NCI-H1417 treated with DMSO at 0.1 percent for 48 hours (cell line): ENCODE data around the gene COTL1.

Experiments used
- DNase-seq: peaks from one replicate; lab custom pipeline; 2025; lab: John Stamatoyannopoulos, UW

COTL1 gene

DNA sequence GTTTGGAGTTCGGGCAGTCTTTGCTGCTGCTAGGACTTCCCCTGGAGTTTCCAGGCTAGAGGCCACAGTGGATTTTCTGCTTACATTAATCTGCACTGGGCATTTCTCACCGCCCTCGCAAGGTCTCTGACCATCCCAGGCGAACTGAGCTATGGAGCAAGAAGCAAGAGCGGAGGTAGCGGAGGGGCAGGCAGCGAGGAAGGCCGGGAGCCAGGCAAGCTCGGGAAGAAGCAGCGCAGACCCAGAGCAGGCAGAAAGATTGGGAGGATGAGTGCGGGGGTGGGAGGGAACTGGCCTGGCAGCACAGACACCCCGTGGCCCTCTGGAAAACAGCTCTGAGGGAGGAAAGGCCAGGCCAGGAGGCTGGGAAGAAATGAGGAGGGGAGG, 3.8 kb downstream of the COTL1 start:
- DNase-seq = no peak

DNA sequence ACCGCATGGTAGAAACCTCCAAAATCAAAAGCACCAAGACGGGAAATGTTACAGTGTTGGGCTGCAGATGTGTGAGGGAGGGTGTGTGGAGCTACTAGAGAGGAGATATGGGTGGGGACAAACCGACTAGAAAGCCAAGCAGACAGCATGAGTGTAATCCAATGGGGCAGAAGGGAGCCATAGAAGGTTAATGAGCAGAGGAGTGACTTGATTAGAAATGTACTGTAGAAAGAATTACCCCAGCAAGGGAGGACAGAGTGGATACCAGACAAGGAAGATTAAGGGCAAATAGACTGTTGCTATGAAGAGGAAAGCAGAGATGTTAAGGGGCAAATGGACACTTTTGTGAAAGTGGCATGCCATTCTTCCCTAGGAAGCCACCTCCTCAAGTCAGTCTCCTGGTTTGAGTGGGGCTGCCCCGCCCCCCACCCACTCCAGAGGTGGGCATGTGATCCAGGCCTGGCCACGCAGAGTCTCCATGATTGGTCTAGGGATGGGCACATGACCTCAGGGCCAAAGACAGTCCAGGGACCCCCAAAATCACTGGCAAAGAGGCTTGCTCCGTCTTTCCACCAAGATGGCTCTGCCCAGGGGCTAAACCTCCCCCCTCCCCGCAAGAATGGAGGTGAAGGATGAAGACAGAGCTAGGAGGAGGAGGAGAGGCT, 4.3 kb downstream of the COTL1 start:
- no peak for DNase-seq

DNA sequence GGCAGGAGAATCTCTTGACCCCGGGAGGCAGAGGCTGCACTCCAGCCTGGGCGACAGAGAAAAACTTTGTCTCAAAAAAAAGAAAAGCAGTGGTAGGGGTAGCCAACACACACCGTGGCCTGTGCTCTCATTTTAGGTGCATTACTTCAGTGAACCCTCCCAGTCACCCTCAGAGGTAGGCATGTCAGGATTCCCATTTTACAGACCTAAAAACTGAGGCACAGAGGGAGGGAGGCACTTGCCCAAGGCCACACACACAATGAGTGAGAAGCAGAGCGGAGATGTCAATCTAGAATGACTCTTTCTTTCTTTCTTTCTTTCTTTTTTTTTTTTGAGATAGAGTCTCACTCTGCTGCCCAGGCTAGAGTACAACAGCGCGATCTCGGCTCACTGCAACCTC, 5.2 kb downstream of the COTL1 start:
- no peak for DNase-seq

DNA sequence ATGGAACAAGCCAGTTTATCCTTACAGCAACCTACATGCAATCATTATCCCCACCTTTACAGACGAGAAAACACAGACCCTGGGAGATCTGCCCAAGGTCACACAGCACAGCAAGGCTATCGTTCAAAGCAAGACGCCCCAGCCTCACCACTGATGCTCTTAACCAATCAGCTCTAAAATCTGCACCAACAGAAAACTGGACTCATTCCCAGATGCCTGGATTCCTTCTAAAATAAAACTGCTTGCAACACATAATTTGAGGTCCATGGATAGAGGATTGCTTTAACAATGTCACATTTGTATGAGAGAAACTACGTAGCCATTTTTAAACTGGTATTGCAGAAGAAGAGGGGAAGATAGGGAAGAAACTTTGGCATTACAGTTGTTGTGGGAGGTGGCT, 6.8 kb downstream of the COTL1 start:
- no peak for DNase-seq

DNA sequence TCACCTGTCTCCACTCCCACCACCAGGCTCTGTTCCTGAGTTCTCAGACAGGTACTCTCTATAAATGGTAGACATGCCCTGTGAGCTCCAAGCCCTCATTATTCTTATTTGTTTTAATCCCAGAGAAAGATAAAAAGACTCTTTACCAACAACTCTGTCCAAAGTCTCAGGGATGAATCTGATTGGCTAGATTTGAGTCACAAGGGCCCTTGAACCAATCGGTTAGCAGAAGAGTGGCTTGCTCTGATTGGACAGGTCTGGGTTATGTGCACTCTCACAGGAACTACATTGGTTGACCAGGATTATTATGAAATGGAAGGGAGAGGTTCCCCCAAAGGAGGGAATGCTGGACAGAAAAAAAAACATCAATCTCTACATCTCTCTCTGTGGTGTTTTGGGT, 7.5 kb downstream of the COTL1 start:
- DNase-seq = no peak

DNA sequence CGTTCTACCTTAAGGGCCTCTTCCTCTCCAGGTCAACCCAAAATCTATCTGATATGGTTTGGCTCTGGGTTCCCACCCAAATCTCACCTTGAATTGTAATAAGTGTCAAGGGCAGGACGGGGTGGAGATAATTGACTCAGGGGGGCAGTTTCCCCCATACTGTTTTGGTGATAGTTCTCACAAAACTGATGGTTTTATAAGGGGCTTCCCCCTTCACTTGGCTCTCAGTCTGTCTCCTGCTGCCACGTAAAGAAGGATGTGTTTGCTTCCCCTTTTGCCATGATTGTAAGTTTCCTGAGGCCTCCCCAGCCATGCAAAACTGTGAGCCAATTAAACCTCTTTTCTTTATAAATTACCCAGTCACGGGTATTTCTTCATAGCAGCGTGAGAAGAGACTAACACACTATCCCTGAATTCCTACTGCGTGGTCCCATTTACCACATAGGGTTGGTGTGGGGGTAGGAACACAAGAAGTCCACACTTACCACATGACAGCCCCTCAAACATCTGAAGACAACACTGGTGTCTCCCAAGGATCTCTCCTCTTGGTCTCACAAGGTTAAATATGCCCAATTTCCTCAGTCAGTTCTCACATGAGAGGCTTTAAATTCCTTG, 8.2 kb downstream of the COTL1 start:
- no peak for DNase-seq

DNA sequence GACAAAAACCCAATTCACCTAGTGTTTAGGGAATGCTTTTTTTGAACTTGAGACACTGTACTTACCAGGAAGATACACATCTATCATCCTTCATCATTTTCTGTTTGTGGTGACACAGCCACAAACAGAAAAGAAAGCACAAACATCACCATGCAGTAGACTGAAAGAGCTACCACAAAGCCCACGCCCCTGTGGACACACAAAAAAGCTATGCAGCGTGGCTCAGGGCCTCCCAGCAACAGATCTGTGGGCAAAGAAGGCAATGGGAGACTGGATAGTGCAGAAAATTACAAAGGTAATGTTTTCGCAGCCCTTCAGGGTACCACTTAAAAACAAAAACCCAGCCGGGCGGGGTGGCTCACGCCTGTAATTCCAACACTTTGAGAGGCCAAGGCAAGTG, 9.6 kb downstream of the COTL1 start:
- DNase-seq = no peak

DNA sequence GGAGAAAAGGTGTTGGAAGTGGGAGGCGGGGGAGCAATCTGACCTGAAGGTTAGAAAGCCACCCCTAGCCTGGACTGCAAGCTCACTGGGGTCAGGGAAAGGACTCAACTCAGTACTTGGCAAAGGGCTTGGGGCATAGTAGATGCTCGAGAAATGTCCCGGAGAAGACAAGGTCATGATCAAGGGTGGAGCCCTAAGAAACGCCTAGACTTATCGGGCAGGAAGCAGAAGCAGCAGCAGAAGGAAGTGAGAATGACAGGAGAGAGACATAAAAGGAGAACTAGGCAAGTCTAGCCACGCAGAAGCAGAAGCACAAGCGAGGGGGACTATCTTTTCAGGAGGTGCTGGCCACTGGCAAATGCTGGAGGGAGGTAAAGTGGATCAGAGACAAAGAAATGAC, 10.2 kb downstream of the COTL1 start:
- DNase-seq = no peak

DNA sequence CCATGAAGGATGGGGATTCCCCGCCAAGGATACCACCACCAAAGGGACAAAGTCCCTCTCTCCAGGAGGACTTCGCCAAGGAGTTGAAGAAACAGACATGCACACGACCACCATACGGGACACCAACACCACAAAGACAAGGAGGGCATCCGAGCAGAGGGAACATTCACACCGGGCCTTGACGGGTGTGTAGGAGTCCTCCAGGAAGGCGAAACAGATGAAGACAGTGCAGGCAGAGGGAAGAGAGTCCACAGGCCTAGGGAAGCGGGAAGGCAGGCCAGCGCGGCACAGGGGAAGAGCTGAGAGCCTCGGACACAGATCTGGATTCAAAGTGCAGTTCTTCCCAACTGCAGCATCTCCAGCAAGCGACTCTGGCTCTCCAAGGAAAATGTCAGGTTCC, 10.8 kb downstream of the COTL1 start:
- DNase-seq = no peak

DNA sequence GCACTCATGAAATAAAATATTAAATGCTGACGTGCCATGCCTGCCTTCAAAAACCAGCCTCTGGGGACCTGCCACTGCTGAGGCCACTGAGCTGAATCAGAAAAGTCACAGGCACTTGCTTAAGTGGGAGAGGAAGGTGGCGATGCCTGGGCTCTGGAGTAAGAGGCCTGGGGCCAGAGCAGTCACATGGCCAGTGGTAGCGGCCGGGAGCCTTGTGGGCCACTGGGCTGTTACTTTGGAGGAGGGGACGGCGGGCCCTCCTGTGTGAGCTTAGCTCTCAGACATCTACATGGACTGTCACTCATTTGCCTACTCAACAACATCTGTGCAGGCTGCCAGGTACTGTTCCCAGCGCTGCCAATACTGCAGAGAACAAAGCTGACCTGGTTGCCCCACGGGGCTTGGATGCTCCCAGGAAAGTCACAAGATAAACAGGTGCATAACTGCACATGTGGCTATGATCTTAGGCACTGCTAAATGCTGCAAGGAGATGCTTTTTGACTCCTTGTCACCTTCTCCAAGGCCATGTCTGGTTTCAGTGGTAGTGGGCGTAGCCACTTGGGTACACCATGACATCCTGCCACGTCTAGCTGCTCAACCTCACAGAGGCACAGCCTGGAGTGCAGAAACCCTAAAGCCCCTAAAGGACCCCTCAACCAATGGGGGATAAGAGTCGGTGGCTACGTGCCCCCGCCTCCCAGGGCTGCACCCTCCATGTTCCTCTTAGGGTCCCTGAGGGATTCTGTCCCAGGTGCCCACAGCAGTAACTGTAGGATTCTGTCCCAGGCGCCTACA, 11.6 kb downstream of the COTL1 start:
- DNase-seq = no peak

DNA sequence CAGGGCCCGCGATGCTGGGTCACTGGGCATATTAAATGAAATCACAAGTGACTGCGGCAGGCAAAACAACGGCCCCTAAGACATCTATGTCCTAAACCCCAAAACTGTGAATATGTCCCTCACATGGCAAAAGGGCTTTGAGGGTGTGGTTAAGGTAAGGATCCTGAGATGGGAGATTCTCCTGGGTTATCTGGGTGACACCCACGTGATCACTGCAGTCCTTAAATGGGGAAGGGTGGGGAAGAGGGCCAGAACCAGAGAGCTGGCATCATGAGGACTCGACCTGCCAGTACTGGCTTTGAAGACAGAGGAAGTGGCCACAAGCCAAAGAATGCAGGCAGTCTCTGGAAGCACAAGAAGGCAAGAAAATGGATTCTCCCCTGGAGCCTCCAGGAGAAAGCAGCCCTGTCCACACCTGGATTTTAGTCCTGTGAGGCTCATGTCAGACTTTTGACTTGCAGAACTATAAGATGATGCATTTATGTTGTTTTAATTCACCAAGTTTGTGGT, 12.5 kb downstream of the COTL1 start:
- DNase-seq = no peak

DNA sequence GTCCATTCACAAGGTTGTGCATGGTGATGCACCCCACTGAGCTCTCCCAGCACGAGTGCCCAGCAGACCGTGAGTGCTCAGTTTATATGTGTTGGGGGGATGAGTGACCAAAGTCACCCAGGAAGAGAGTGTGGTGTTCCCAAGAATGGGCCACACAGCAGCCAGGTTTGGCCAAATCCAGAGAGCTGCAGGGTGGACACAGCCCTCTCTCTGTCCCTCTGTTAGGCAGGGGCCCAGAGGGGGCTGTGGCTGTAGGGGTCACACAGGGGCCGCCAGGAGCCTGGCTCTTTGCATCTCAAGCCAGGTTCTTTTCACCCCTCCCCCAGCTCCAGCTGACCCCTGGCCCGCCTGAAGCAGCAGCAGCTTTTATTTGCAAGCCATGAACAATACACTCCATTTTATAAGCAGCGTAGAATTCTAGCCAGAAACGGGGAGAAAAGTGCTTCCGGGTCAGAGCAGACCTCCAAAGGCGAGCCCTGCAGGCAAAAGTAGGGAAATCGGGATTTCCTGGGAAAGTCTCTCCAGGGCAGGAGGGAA, 13.3 kb downstream of the COTL1 start:
- no peak for DNase-seq

DNA sequence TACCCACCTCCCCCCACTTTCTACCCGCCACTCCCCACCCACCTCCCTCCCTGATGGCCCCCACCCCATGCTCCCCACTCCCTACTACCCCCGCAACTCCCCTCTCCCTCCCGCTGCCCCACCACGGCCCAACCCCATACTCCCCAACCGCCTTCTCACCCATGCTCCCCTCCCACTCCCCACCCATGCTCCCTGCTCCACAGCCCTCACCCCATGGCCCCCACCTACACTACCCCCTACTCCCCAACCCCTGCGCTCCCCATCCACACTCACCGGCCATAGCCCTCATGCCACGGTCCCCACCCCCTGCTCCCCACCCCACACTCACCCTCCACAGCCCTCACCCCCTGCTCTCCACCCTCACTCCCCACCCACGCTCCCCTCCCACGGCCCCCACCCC, 13.9 kb downstream of the COTL1 start:
- no peak for DNase-seq

DNA sequence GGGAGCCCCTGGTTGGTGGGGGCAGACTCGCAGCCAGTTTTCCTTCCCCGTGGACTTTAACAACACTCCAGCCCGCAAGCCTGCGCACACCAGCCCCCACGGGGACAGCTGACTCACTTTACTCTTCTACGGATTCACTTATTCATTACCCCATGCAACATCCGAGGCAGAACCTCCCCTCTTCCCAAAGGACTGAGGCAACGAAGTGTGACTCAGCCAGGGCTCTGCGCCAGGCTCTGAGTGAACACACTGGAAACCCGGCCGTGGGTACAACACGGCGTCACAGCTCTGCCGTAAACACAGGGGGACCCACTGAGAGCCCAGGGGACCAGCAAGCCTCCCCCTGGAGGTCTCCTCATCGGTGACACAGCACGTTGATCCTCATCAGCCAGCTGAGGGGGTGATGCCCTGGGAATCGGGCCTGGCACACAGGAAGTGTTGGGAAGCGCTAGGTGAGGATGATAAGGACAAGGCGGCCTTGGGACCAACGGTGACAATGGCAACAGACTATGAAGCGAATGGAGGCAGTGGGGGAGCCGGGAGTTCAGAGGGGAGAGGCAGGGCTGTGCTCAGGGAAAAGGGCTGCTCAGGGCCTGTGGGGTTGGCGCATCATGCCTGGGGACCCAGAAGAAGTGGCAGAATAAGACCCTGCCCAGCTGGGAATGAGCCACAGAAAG, 14.6 kb downstream of the COTL1 start:
- no peak for DNase-seq

DNA sequence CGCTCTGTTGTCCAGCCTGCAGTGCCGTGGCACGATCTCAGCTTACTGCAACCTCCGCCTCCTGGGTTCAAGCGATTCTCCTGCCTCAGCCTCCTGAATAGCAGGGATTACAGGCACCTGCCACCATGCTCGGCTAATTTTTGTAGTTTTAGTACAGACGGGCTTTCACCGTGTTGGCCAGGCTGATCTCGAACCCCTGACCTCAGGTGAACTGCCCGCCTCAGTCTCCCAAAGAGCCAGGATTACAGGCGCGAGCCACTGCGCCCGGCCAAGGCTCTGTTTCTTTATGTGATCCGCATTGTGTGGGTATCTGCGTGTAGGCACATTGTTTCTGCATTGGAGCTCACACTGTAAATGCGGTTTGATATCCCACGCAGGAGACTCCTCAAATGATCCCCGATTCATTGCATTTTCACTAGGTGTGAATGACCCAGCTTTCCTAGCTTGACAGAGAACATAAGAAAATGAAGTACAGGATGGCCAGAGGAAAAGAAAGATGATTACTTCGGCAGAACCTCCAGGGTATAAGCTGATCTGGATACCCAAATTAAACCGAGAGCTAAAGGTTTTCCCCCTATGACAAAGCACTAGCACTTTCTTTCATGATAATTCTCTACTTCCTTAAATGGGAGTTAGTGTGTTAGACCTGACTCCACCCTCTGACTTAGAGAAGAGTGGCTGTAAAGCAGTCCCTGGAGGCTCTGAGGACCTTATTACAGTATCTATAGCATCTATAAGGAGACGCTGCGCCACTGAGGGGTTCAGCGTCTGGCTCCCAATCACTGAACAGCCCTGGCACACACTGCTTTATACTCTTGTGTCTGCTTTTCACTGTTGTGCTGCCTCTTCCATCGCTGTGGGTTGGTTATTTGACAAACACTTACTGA, 17.3 kb downstream of the COTL1 start:
- no peak for DNase-seq

DNA sequence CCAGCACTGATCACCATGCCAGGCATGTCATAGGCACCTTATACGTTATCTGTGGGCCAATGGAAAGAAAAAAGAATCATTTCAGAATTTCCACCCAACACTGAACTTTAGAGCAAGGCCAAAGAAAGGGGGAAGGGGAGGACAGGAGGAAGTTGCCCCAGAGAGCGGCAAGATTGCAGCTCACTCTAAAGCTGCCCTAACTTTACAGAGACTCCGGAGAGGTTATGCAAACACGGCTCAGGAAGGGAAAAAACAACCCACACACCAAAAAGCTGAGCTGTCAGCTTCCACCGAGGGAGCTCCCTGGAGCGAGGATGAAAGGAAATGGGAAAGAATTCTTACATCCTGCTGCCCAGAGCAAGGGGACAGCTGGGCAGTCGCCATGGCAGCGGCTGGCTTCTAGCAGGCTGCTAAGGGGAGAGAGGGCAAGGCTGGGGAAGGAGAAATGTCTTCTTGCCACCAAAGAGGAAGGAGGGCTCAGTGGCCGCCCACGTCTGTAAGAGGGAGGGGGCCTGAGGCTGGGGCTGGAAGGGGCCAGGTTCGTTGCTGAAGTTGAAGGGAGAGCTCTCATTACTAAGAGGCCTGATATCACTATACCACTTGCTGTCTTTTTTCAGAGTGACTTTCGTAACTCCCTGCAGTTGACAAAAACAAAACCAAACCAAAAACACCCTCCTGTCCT, 18.2 kb downstream of the COTL1 start:
- DNase-seq = peak; percentile 30

DNA sequence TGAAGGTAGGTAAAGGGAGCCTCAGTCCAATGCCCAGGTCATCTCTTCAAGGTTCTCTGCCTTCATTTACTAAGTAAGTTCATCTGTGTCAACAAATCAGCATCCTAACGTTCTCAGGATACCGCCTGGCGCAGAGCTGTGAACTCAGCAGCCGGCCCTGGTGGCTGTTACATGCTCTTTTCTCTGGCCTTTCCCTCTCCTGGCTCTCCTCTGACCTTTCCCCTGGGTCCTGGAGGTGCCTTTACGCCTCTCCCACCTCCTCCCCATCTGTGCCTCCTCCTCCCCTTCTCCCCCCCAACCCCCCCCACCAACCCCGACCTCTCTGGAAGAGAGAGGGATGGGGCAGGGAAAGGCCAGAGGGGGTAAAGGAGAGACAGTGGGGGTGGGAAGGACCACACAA, 19.5 kb downstream of the COTL1 start:
- no peak for DNase-seq

DNA sequence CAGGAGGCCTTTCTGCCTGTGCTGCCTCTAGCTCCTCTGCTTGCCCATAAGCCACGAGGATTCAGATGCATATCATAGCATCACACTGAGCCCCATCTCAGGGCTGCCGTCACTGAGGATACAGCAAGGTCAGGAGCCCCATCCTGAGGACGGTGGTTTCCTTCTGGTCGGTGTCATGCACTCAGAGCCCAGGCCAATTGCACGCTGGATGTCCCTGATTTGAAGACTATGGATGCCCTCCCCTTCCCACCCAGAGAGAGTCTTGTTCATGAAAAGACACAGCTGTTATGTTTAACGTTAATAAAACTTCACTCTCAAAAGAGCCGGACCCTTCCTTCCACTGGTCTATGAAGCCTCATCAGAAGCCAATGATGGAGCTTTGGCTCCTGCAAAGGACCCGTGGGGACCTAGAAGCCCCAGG, 19.9 kb downstream of the COTL1 start:
- DNase-seq = no peak

DNA sequence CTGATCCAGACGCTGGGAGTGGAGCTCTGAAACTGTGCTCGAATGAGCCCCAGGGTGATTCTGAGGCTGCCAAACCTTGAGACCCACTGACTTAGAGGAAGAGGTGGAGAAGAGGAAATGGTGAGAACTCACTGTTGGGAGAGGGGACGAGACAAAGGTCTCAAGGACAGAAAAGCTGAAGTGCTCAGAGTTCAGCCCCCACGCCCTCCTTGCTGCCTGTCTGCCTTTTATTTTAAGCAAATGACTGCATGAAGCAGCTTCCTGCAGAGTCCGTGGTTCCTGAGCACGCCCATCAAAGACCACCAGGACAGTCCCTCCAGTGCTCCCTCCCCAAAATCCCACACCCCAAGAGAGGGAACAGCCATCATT, 20.4 kb downstream of the COTL1 start:
- no peak for DNase-seq

DNA sequence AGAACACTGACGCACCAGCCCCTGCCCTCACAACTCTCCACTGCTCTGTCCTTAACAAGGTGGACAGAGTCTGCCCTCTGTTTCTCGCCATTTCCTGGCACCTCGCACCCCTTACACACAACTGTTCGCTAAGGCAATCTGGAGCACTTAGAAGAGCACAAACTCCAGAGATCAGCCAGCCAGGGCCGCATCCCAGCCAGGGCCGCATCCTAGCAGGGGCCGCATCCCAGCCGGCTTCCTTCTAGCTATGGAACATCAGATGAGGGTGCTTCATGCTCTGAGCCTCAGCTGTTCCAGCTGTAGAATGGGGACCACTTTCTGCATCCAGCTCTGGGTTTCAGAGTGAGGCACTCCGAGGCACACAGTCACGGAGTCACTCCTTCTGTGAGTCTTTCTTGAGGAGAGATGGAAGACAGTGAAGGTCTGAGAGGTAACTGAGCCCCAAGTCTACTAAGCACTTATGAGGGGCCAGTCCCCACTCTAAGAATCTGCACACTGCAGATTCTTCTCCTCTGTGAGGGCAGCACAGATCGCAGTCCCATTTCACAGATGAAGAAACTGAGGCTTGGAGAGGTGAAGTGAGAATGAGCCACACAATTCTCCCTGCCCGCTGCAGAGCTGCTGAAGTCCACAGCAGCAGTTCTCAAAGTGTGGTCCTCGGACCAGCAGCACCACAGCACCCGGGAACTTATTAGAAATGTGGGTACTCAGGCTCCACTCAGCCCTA, 20.9 kb downstream of the COTL1 start:
- DNase-seq = no peak
